Fibroblast of lung (primary cell): Measurements from ENCODE around the gene TRANK1. TPM values are rescaled to one million over a fixed set of nuclear protein-coding genes. Genes with fewer than 3 reads are reported as not detected.
A peak's percentile ranks its signal among the peaks of the same experiment; 100 is the strongest.

Experiments used
- DNase-seq, 2 donors: peaks; one replicate each; pipeline versions ENCODE4 v3.0.0 to v3.0.0-alpha.2; 2010; ENCODE audit warnings: low read depth in 2 of 2
- H2AFZ ChIP-seq: 2 replicates; pipeline ENCODE4 v1.5.1; 2012; ENCODE audit warnings: low read length, control low read depth, inconsistent platforms
- H3K27ac ChIP-seq: 2 replicates; pipeline ENCODE4 v1.5.1; 2011; ENCODE audit warnings: low read length, control low read depth; ENCODE audit not compliant: insufficient read depth
- H3K27me3 ChIP-seq: 2 replicates; pipeline ENCODE4 v1.5.1; 2011; ENCODE audit warnings: mild to moderate bottlenecking, low read length; ENCODE audit not compliant: control insufficient read depth, insufficient read depth
- H3K36me3 ChIP-seq: 2 replicates; pipeline ENCODE4 v1.5.1; 2011; ENCODE audit warnings: low read length; ENCODE audit not compliant: control insufficient read depth, insufficient read depth
- H3K4me1 ChIP-seq: 2 replicates; pipeline ENCODE4 v1.5.1; 2011; ENCODE audit warnings: low read length; ENCODE audit not compliant: control insufficient read depth, insufficient read depth; ENCODE audit errors: extremely low read depth
- H3K4me2 ChIP-seq: 2 replicates; pipeline ENCODE4 v1.5.1; 2011; ENCODE audit warnings: low read length, control low read depth; ENCODE audit not compliant: insufficient read depth; ENCODE audit errors: extremely low read depth
- H3K4me3 ChIP-seq, 4 experiments: fragments of 200-600 bp in 1 of 4; sonication (generic) in 1 of 4; replicated peaks in 1 of 4; 2 replicates each; pipeline ENCODE4 v1.5.1; 2011 to 2016; ENCODE audit warnings: low read length in 4 of 4, low read depth in 3 of 4, mild to moderate bottlenecking in 3 of 4, control low read depth in 2 of 4, inconsistent platforms in 1 of 4, mixed read lengths in 1 of 4; ENCODE audit not compliant: insufficient read depth in 1 of 4; ENCODE audit errors: control extremely low read depth in 1 of 4
- H3K79me2 ChIP-seq: 2 replicates; pipeline ENCODE4 v1.5.1; 2012; ENCODE audit warnings: mild to moderate bottlenecking, low read length, inconsistent platforms; ENCODE audit not compliant: control insufficient read depth, insufficient read depth
- H3K9ac ChIP-seq: 2 replicates; pipeline ENCODE4 v1.5.1; 2011; ENCODE audit warnings: mild to moderate bottlenecking, low read length, control low read depth; ENCODE audit not compliant: insufficient read depth
- H3K9me3 ChIP-seq: 2 replicates; pipeline ENCODE4 v1.5.1; 2012; ENCODE audit warnings: low read depth, low read length; ENCODE audit not compliant: control insufficient read depth, insufficient read depth
- H4K20me1 ChIP-seq: 2 replicates; pipeline ENCODE4 v1.5.1; 2011; ENCODE audit warnings: low read length; ENCODE audit not compliant: control insufficient read depth, insufficient read depth; ENCODE audit errors: extremely low read depth
- CTCF ChIP-seq, 2 donors: IDR thresholded peaks in 1 of 2; conservative IDR thresholded peaks in 1 of 2; 1 replicate in 1 of 2; 2 replicates in 1 of 2; pipeline ENCODE4 v1.5.1; 2011 to 2012; ENCODE audit warnings: low read length in 2 of 2, control low read depth in 1 of 2, inconsistent platforms in 1 of 2, low read depth in 1 of 2, mild to moderate bottlenecking in 1 of 2
- EZH2 ChIP-seq: IDR thresholded peaks from 2 replicates; pipeline ENCODE4 v1.5.1; 2012; ENCODE audit warnings: low read length, control low read depth, mild to moderate bottlenecking; ENCODE audit errors: missing control alignments
- polyA plus RNA-seq, 2 donors: library from polyadenylated mRNA; depleted of rRNA in 1 of 2; stranded (reverse) in 1 of 2; unstranded in 1 of 2; fragments of >200 nt; gene quantifications; 2 replicates each; pipeline ENCODE4 v1.2.1, GENCODE V29; 2011 to 2012; ENCODE audit warnings: missing spikeins in 1 of 2
- total RNA-seq: library from RNA; depleted of rRNA; stranded (reverse); fragments of >200 nt; gene quantifications from 2 replicates; pipeline ENCODE4 v1.2.1, GENCODE V29; 2014

The TRANK1 gene
- total and polyA plus RNA-seq, 2 donors (not counting 1 experiment from before 2014, with no cell fraction given), result 9.1 to 28.6 TPM

- no peak for DNase-seq
- Histone ChIP-seq H3K4me2 (no peak overlapping the region), H2AFZ (no peak overlapping the region), H4K20me1 (no peaks in the 10 kb centered on the region), H3K4me3 (no peak overlapping the region), H3K27ac (no peak overlapping the region), H3K79me2 (no peaks in the 10 kb centered on the region), H3K9me3 (no peaks in the 10 kb centered on the region), H3K27me3 (no peaks in the 10 kb centered on the region), H3K36me3 (no peaks in the 10 kb centered on the region), H3K9ac (no peak overlapping the region), H3K4me1 (no peaks in the 10 kb centered on the region)
- TF ChIP-seq CTCF (conservative IDR thresholded peaks at IDR 0.05 in 1 of 2, IDR thresholded peaks at IDR 0.05 in 1 of 2; ENCODE audit: low read depth in 1 of 2, low read length in 2 of 2) (no peak), EZH2 (no peak)
Observed at GRCh38 chr3:36796161-36796560, 148.7 kb downstream of the TRANK1 start.

GRCh38 chr3:36795622-36796021, 149.2 kb downstream of the TRANK1 start:
- H3K4me1 ChIP-seq, result no peaks in the 10 kb centered on the region
- DNase-seq, result no peak
- H3K27ac ChIP-seq, result no peak overlapping the region
- no peak overlapping the region for H2AFZ ChIP-seq
- no peaks in the 10 kb centered on the region for H4K20me1 ChIP-seq
- H3K27me3 ChIP-seq, result no peaks in the 10 kb centered on the region
- no peaks in the 10 kb centered on the region for H3K36me3 ChIP-seq
- no peaks in the 10 kb centered on the region for H3K79me2 ChIP-seq
- H3K9ac ChIP-seq, result no peak overlapping the region
- TF ChIP-seq EZH2 (no peak), CTCF (conservative IDR thresholded peaks at IDR 0.05 in 1 of 2, IDR thresholded peaks at IDR 0.05 in 1 of 2; ENCODE audit: low read depth in 1 of 2, low read length in 2 of 2) (no peak)
- H3K4me3 ChIP-seq, result no peak overlapping the region
- H3K4me2 ChIP-seq, result no peak overlapping the region
- H3K9me3 ChIP-seq, result no peaks in the 10 kb centered on the region

GRCh38 chr3:36792342-36792741, 152.5 kb downstream of the TRANK1 start:
- Histone ChIP-seq H3K4me2 (no peak overlapping the region), H3K4me3 (no peak overlapping the region), H3K9me3 (no peaks in the 10 kb centered on the region), H4K20me1 (no peaks in the 10 kb centered on the region), H3K27ac (no peak overlapping the region), H3K4me1 (no peaks in the 10 kb centered on the region), H3K9ac (no peak overlapping the region), H3K79me2 (no peaks in the 10 kb centered on the region), H3K27me3 (no peaks in the 10 kb centered on the region), H3K36me3 (no peaks in the 10 kb centered on the region), H2AFZ (no peak overlapping the region)
- DNase-seq, result peak; percentile 23 to 27
- TF ChIP-seq EZH2 (no peak), CTCF (conservative IDR thresholded peaks at IDR 0.05 in 1 of 2, IDR thresholded peaks at IDR 0.05 in 1 of 2; ENCODE audit: low read depth in 1 of 2, low read length in 2 of 2) (peak in 1 of 2 donors; percentile 48)
